AG09319 (cell line): Measurements from ENCODE around the gene NADSYN1.

Experiments
- DNase-seq: peaks from one replicate; pipeline ENCODE4 v3.0.0-alpha.2; 2010; ENCODE audit warnings: low read depth; ENCODE audit errors: extremely low read depth
- CTCF ChIP-seq: IDR thresholded peaks from 2 replicates; pipeline ENCODE4 v1.5.1; 2011; ENCODE audit warnings: low read depth, mild to moderate bottlenecking, inconsistent platforms, low read length, moderate library complexity

The NADSYN1 gene

GRCh38 chr11:71452199-71453036 is 585 bp upstream of the NADSYN1 start:
- TF ChIP-seq CTCF: no peak
- no peak for DNase-seq

GRCh38 chr11:71453918-71454304 is 908 bp downstream of the NADSYN1 start:
- no peak for TF ChIP-seq CTCF

GRCh38 chr11:71454470-71455113 is 1.6 kb downstream of the NADSYN1 start:
- no peak for TF ChIP-seq CTCF

More at GRCh38 chr11:71453918-71454304, 908 bp downstream of the NADSYN1 start:
- DNase-seq: no peak

GRCh38 chr11:71456294-71456693 is 3.3 kb downstream of the NADSYN1 start:
- TF ChIP-seq CTCF: no peak
- no peak for DNase-seq

More at GRCh38 chr11:71454470-71455113, 1.6 kb downstream of the NADSYN1 start:
- no peak for DNase-seq

GRCh38 chr11:71456831-71457230 is 3.8 kb downstream of the NADSYN1 start:
- no peak for TF ChIP-seq CTCF
- no peak for DNase-seq

GRCh38 chr11:71458146-71459070 is 5.4 kb downstream of the NADSYN1 start:
- no peak for TF ChIP-seq CTCF
- no peak for DNase-seq
